Measurements from ENCODE around the gene PTPRN2.

The PTPRN2 gene

GRCh38 chr7:157876469-157877285, 710.9 kb downstream of the PTPRN2 start:
- H3K4me3 ChIP-seq (ENCODE audit: low read length) = no peak overlapping the region
- no peak overlapping the region for H3K27ac ChIP-seq (ENCODE audit: low read depth, low read length)
- H3K4me1 ChIP-seq (ENCODE audit: control insufficient read depth, insufficient read depth, low read length) = no peaks in the 10 kb centered on the region
- no peak overlapping the region for H3K9ac ChIP-seq (ENCODE audit: low read length)
- no peaks in the 10 kb centered on the region for H3K36me3 ChIP-seq (ENCODE audit: control insufficient read depth, insufficient read depth, low read length)
- H3K27me3 ChIP-seq (ENCODE audit: control insufficient read depth, insufficient read depth, low read length) = no peaks in the 10 kb centered on the region

- H3K4me3 ChIP-seq (ENCODE audit: low read length) = no peak overlapping the region
- no peak overlapping the region for H3K27ac ChIP-seq (ENCODE audit: low read depth, low read length)
- no peaks in the 10 kb centered on the region for H3K27me3 ChIP-seq (ENCODE audit: control insufficient read depth, insufficient read depth, low read length)
- H3K9ac ChIP-seq (ENCODE audit: low read length) = no peak overlapping the region
- no peaks in the 10 kb centered on the region for H3K4me1 ChIP-seq (ENCODE audit: control insufficient read depth, insufficient read depth, low read length)
- no peaks in the 10 kb centered on the region for H3K36me3 ChIP-seq (ENCODE audit: control insufficient read depth, insufficient read depth, low read length)
These were observed 712.1 kb downstream of the PTPRN2 start for GRCh38 chr7:157875230-157876179.

- no peaks in the 10 kb centered on the region for H3K36me3 ChIP-seq (ENCODE audit: control insufficient read depth, insufficient read depth, low read length)
- no peak overlapping the region for H3K27ac ChIP-seq (ENCODE audit: low read depth, low read length)
- no peak overlapping the region for H3K9ac ChIP-seq (ENCODE audit: low read length)
- H3K27me3 ChIP-seq (ENCODE audit: control insufficient read depth, insufficient read depth, low read length) = no peaks in the 10 kb centered on the region
- no peaks in the 10 kb centered on the region for H3K4me1 ChIP-seq (ENCODE audit: control insufficient read depth, insufficient read depth, low read length)
- no peak overlapping the region for H3K4me3 ChIP-seq (ENCODE audit: low read length)
These were observed 712.8 kb downstream of the PTPRN2 start for GRCh38 chr7:157874870-157875229.

GRCh38 chr7:157874208-157874816, 713.3 kb downstream of the PTPRN2 start:
- H3K36me3 ChIP-seq (ENCODE audit: control insufficient read depth, insufficient read depth, low read length) = no peaks in the 10 kb centered on the region
- no peak overlapping the region for H3K9ac ChIP-seq (ENCODE audit: low read length)
- no peaks in the 10 kb centered on the region for H3K4me1 ChIP-seq (ENCODE audit: control insufficient read depth, insufficient read depth, low read length)

GRCh38 chr7:157873664-157874063, 714.0 kb downstream of the PTPRN2 start:
- H3K4me3 ChIP-seq (ENCODE audit: low read length) = no peak overlapping the region
- no peaks in the 10 kb centered on the region for H3K36me3 ChIP-seq (ENCODE audit: control insufficient read depth, insufficient read depth, low read length)
- no peaks in the 10 kb centered on the region for H3K4me1 ChIP-seq (ENCODE audit: control insufficient read depth, insufficient read depth, low read length)
- no peak overlapping the region for H3K27ac ChIP-seq (ENCODE audit: low read depth, low read length)
- H3K27me3 ChIP-seq (ENCODE audit: control insufficient read depth, insufficient read depth, low read length) = no peaks in the 10 kb centered on the region
- H3K9ac ChIP-seq (ENCODE audit: low read length) = no peak overlapping the region

More at GRCh38 chr7:157874208-157874816, 713.3 kb downstream of the PTPRN2 start:
- H3K27me3 ChIP-seq (ENCODE audit: control insufficient read depth, insufficient read depth, low read length) = no peaks in the 10 kb centered on the region
- H3K27ac ChIP-seq (ENCODE audit: low read depth, low read length) = no peak overlapping the region
- no peak overlapping the region for H3K4me3 ChIP-seq (ENCODE audit: low read length)

- Histone ChIP-seq H3K27ac (ENCODE audit: low read depth, low read length) (no peak overlapping the region), H3K36me3 (ENCODE audit: control insufficient read depth, insufficient read depth, low read length) (no peaks in the 10 kb centered on the region), H3K27me3 (ENCODE audit: control insufficient read depth, insufficient read depth, low read length) (no peaks in the 10 kb centered on the region)
These were observed 714.4 kb downstream of the PTPRN2 start for GRCh38 chr7:157873181-157873580.

GRCh38 chr7:157872447-157872846, 715.2 kb downstream of the PTPRN2 start:
- Histone ChIP-seq H3K4me1 (ENCODE audit: control insufficient read depth, insufficient read depth, low read length) (no peaks in the 10 kb centered on the region), H3K4me3 (ENCODE audit: low read length) (no peak overlapping the region), H3K36me3 (ENCODE audit: control insufficient read depth, insufficient read depth, low read length) (no peaks in the 10 kb centered on the region), H3K27me3 (ENCODE audit: control insufficient read depth, insufficient read depth, low read length) (no peaks in the 10 kb centered on the region), H3K9ac (ENCODE audit: low read length) (no peak overlapping the region), H3K27ac (ENCODE audit: low read depth, low read length) (no peak overlapping the region)

More at GRCh38 chr7:157873181-157873580, 714.4 kb downstream of the PTPRN2 start:
- Histone ChIP-seq H3K4me1 (ENCODE audit: control insufficient read depth, insufficient read depth, low read length) (no peaks in the 10 kb centered on the region), H3K9ac (ENCODE audit: low read length) (no peak overlapping the region), H3K4me3 (ENCODE audit: low read length) (no peak overlapping the region)

- Histone ChIP-seq H3K4me3 (ENCODE audit: low read length) (no peak overlapping the region), H3K27me3 (ENCODE audit: control insufficient read depth, insufficient read depth, low read length) (no peaks in the 10 kb centered on the region), H3K36me3 (ENCODE audit: control insufficient read depth, insufficient read depth, low read length) (no peaks in the 10 kb centered on the region), H3K27ac (ENCODE audit: low read depth, low read length) (no peak overlapping the region), H3K9ac (ENCODE audit: low read length) (no peak overlapping the region), H3K4me1 (ENCODE audit: control insufficient read depth, insufficient read depth, low read length) (no peaks in the 10 kb centered on the region)
These were observed 715.9 kb downstream of the PTPRN2 start for GRCh38 chr7:157871681-157872080.

GRCh38 chr7:157870644-157871290, 716.9 kb downstream of the PTPRN2 start:
- Histone ChIP-seq H3K36me3 (ENCODE audit: control insufficient read depth, insufficient read depth, low read length) (no peaks in the 10 kb centered on the region), H3K27me3 (ENCODE audit: control insufficient read depth, insufficient read depth, low read length) (no peaks in the 10 kb centered on the region), H3K4me3 (ENCODE audit: low read length) (no peak overlapping the region), H3K9ac (ENCODE audit: low read length) (no peak overlapping the region), H3K27ac (ENCODE audit: low read depth, low read length) (no peak overlapping the region), H3K4me1 (ENCODE audit: control insufficient read depth, insufficient read depth, low read length) (no peaks in the 10 kb centered on the region)

- Histone ChIP-seq H3K4me3 (ENCODE audit: low read length) (no peak overlapping the region), H3K9ac (ENCODE audit: low read length) (no peak overlapping the region), H3K27me3 (ENCODE audit: control insufficient read depth, insufficient read depth, low read length) (no peaks in the 10 kb centered on the region), H3K4me1 (ENCODE audit: control insufficient read depth, insufficient read depth, low read length) (no peaks in the 10 kb centered on the region), H3K27ac (ENCODE audit: low read depth, low read length) (no peak overlapping the region), H3K36me3 (ENCODE audit: control insufficient read depth, insufficient read depth, low read length) (no peaks in the 10 kb centered on the region)
These were observed 717.8 kb downstream of the PTPRN2 start for GRCh38 chr7:157869793-157870192.

GRCh38 chr7:157867685-157868305, 719.8 kb downstream of the PTPRN2 start:
- H3K36me3 ChIP-seq (ENCODE audit: control insufficient read depth, insufficient read depth, low read length) = no peaks in the 10 kb centered on the region
- no peaks in the 10 kb centered on the region for H3K27me3 ChIP-seq (ENCODE audit: control insufficient read depth, insufficient read depth, low read length)
- H3K9ac ChIP-seq (ENCODE audit: low read length) = no peak overlapping the region
- no peak overlapping the region for H3K4me3 ChIP-seq (ENCODE audit: low read length)
- H3K4me1 ChIP-seq (ENCODE audit: control insufficient read depth, insufficient read depth, low read length) = no peaks in the 10 kb centered on the region
- no peak overlapping the region for H3K27ac ChIP-seq (ENCODE audit: low read depth, low read length)
